Panc1 (cell line): ENCODE measurements around the gene RALGPS1. TPM values are rescaled to one million over a fixed set of nuclear protein-coding genes. Genes with fewer than 3 reads are reported as not detected.

Experiments
- ATAC-seq: fragments of 200-7000 bp; cut with Tn5 transposase; 2 replicates; pipeline ENCODE4 v1.9.1; 2020; ENCODE audit warnings: mild to moderate bottlenecking, moderate library complexity
- BruUV-seq: library from RNA; stranded (reverse); fragments of 400-500 nt; replicated peaks from 2 replicates; lab custom pipeline; 2021; lab: Mats Ljungman, UMichigan
- CTCF ChIA-PET: fragments of 300-600 bp; sonication (Branson Sonifier 250); formaldehyde crosslinking; loops from one replicate; lab custom pipeline; 2022; ENCODE audit warnings: antibody characterized with exemption; lab: Charles Lee
- POLR2A ChIA-PET: fragments of 300-600 bp; sonication (Branson Sonifier 250); formaldehyde crosslinking; loops from one replicate; lab custom pipeline; 2022; ENCODE audit warnings: antibody characterized with exemption; lab: Charles Lee
- DNase-seq: peaks from one replicate; pipeline ENCODE4 v3.0.0-alpha.2; 2010; ENCODE audit warnings: low read depth, low spot score
- H3K27ac ChIP-seq: 2 replicates; pipeline ENCODE4 v1.5.1; 2011; ENCODE audit warnings: mild to moderate bottlenecking, low read length, inconsistent platforms
- H3K27me3 ChIP-seq: fragments of 200-500 bp; sonication (Bioruptor generic); 2 replicates; pipeline ENCODE4 v1.6.0; 2014; ENCODE audit warnings: low read length, inconsistent platforms; ENCODE audit not compliant: control insufficient read depth, insufficient read depth
- H3K36me3 ChIP-seq: fragments of 200-500 bp; sonication (Bioruptor generic); 2 replicates; pipeline ENCODE4 v1.5.1; 2014; ENCODE audit warnings: inconsistent platforms, mild to moderate bottlenecking, low read length, moderate library complexity; ENCODE audit not compliant: control insufficient read depth, insufficient read depth
- H3K4me1 ChIP-seq: 2 replicates; pipeline ENCODE4 v1.5.1; 2011; ENCODE audit warnings: inconsistent platforms, mild to moderate bottlenecking, low read length, moderate library complexity; ENCODE audit not compliant: control insufficient read depth, insufficient read depth
- H3K4me3 ChIP-seq, 2 experiments: 2 replicates each; pipeline ENCODE4 v1.5.1; 2011 to 2012; ENCODE audit warnings: low read depth in 2 of 2, low read length in 2 of 2, mild to moderate bottlenecking in 2 of 2, inconsistent platforms in 1 of 2, moderate library complexity in 1 of 2
- H3K9me3 ChIP-seq: fragments of 200-500 bp; sonication (Bioruptor generic); 2 replicates; pipeline ENCODE4 v1.5.1; 2014; ENCODE audit warnings: low read depth, mild to moderate bottlenecking, inconsistent platforms, low read length, moderate library complexity; ENCODE audit not compliant: control insufficient read depth, insufficient read depth
- CTCF ChIP-seq: fragments of 450-650 bp; IDR thresholded peaks from 2 replicates; pipeline ENCODE4 v1.5.1; 2017; ENCODE audit warnings: mild to moderate bottlenecking
- POLR2AphosphoS5 ChIP-seq: IDR thresholded peaks from 2 replicates; pipeline ENCODE4 v1.6.1; 2012; ENCODE audit warnings: mild to moderate bottlenecking, low read depth, low read length, moderate library complexity
- REST ChIP-seq, 2 experiments: IDR thresholded peaks; 2 replicates each; pipeline ENCODE4 v1.6.1; 2011 to 2012; ENCODE audit warnings: low read depth in 2 of 2, control low read depth in 1 of 2, low read length in 1 of 2, mild to moderate bottlenecking in 1 of 2, moderate library complexity in 1 of 2; ENCODE audit not compliant: insufficient read depth in 1 of 2
- SIN3A ChIP-seq: IDR thresholded peaks from 2 replicates; pipeline ENCODE4 v1.6.1; 2012; ENCODE audit warnings: low read depth, mild to moderate bottlenecking, low read length, moderate library complexity, borderline replicate concordance; ENCODE audit not compliant: insufficient read depth
- TCF7L2 ChIP-seq: IDR thresholded peaks from 2 replicates; pipeline ENCODE4 v1.6.1; 2011; ENCODE audit warnings: mild to moderate bottlenecking, low read depth, low read length, inconsistent platforms
- in situ Hi-C: cut with HindIII; loops from 2 replicates; pipeline ENCODE4 v1.10.0; 2016; ENCODE audit warnings: low sequenced_read_pairs, low pct_unique_long_range_greater_than_20kb
- intact Hi-C: fragments of 100-400 bp; cut with micrococcal nuclease; formaldehyde crosslinking; loops from one replicate; pipeline ENCODE4 v1.10.0; 2022; ENCODE audit not compliant: unreplicated experiment
- total RNA-seq: library from RNA; stranded (reverse); gene quantifications from one replicate; pipeline ENCODE4 v1.2.1, GENCODE V29; 2021; ENCODE audit not compliant: unreplicated experiment

Gene RALGPS1
- total RNA-seq, 1 experiment from 2014 or later, result 7.2 TPM

GRCh38 chr9:127132921-127133647 is 218.5 kb downstream of the RALGPS1 start:
- no TSS peak for BruUV-seq
- in situ Hi-C loops (no loop called here), intact Hi-C loops (no loop called here)
- H3K4me1 ChIP-seq, result no peaks in the 10 kb centered on the region; the same call in 1 of the 2 replicates
- ATAC-seq, result peak; percentile 73
- ChIA-PET CTCF (no interaction called here), POLR2A (no interaction called here)
- no peak for TF ChIP-seq TCF7L2
- TF ChIP-seq REST (IDR thresholded peaks at IDR 0.05; ENCODE audit: insufficient read depth in 1 of 2, low read depth in 2 of 2, low read length in 1 of 2), result no peak
- no peak for TF ChIP-seq CTCF
- TF ChIP-seq SIN3A, result no peak
- no peak for TF ChIP-seq POLR2AphosphoS5
- no peaks in the 10 kb centered on the region for H3K9me3 ChIP-seq
- DNase-seq, result no peak
- no peak overlapping the region for H3K27ac ChIP-seq
- no peaks in the 10 kb centered on the region for H3K27me3 ChIP-seq
- no peak overlapping the region for H3K4me3 ChIP-seq
- no peaks in the 10 kb centered on the region for H3K36me3 ChIP-seq

- no peaks in the 10 kb centered on the region for H3K27me3 ChIP-seq
- CTCF ChIA-PET, result no interaction called here
- no peaks in the 10 kb centered on the region for H3K36me3 ChIP-seq
- no peak overlapping the region for H3K27ac ChIP-seq
- no peaks in the 10 kb centered on the region; the same call in 1 of the 2 replicates for H3K4me1 ChIP-seq
- no peak overlapping the region for H3K4me3 ChIP-seq
- intact Hi-C loops (no loop called here), in situ Hi-C loops (no loop called here)
- no peak for DNase-seq
- no TSS peak for BruUV-seq
- no peak for ATAC-seq
- H3K9me3 ChIP-seq, result no peaks in the 10 kb centered on the region
- POLR2A ChIA-PET, result no interaction called here
- no peak for TF ChIP-seq POLR2AphosphoS5
- TF ChIP-seq CTCF, result no peak
- no peak for TF ChIP-seq REST (IDR thresholded peaks at IDR 0.05; ENCODE audit: insufficient read depth in 1 of 2, low read depth in 2 of 2, low read length in 1 of 2)
- TF ChIP-seq TCF7L2, result no peak
- TF ChIP-seq SIN3A, result no peak
Observed at GRCh38 chr9:127133739-127134167, 219.2 kb downstream of the RALGPS1 start.
